Activated naive CD4-positive, alpha-beta T cell treated with anti-CD3 and anti-CD28 coated beads, Interleukin-2, amount 50 U/mL, for 24 hours (primary cell): Measurements from ENCODE around the gene EIF2D.
A peak's percentile ranks its signal among the peaks of the same experiment; 100 is the strongest.

Experiments
- H3K27ac Mint-ChIP-seq: one replicate; pipeline ENCODE4 v1.8.0; 2021; ENCODE audit warnings: mild to moderate bottlenecking, mixed read lengths
- H3K27me3 Mint-ChIP-seq: one replicate; pipeline ENCODE4 v1.8.0; 2021; ENCODE audit warnings: mixed read lengths
- H3K36me3 Mint-ChIP-seq: one replicate; pipeline ENCODE4 v1.8.0; 2021; ENCODE audit warnings: mixed read lengths
- H3K4me1 Mint-ChIP-seq: one replicate; pipeline ENCODE4 v1.8.0; 2021; ENCODE audit warnings: mixed read lengths
- H3K4me3 Mint-ChIP-seq: one replicate; pipeline ENCODE4 v1.8.0; 2021; ENCODE audit warnings: mild to moderate bottlenecking, mixed read lengths
- H3K9me3 Mint-ChIP-seq: one replicate; pipeline ENCODE4 v1.8.0; 2021; ENCODE audit warnings: mixed read lengths

The EIF2D gene

GRCh38 chr1:206612129-206612876, at the start of gene EIF2D:
Gene EIF2D (minus strand): TSS chr1:206612465. CDS start chr1:206612342, 123 bp downstream.
- Mint-ChIP-seq H3K27me3 (no peaks in the 10 kb centered on the region), H3K36me3 (peaks cover 9% of the 10 kb centered on the region), H3K27ac (peak within 1 kb of the TSS; percentile 91), H3K9me3 (no peaks in the 10 kb centered on the region), H3K4me1 (peaks cover 36% of the 10 kb centered on the region), H3K4me3 (peak within 1 kb of the TSS; percentile 94)

GRCh38 chr1:206661161-206661820, 49.0 kb upstream of the EIF2D start:
- Mint-ChIP-seq H3K4me1 (peaks cover 18% of the 10 kb centered on the region), H3K9me3 (no peaks in the 10 kb centered on the region), H3K27me3 (peaks cover 21% of the 10 kb centered on the region), H3K36me3 (no peaks in the 10 kb centered on the region), H3K27ac (no peak overlapping the region), H3K4me3 (no peak overlapping the region)

GRCh38 chr1:206660136-206660535, 47.9 kb upstream of the EIF2D start:
- Mint-ChIP-seq H3K9me3 (no peaks in the 10 kb centered on the region), H3K4me1 (peaks cover 18% of the 10 kb centered on the region), H3K36me3 (no peaks in the 10 kb centered on the region), H3K4me3 (no peak overlapping the region), H3K27ac (no peak overlapping the region), H3K27me3 (peaks cover 21% of the 10 kb centered on the region)

- no peaks in the 10 kb centered on the region for H3K36me3 Mint-ChIP-seq
- H3K27ac Mint-ChIP-seq: no peak overlapping the region
- H3K4me3 Mint-ChIP-seq: no peak overlapping the region
- peaks cover 14% of the 10 kb centered on the region for H3K4me1 Mint-ChIP-seq
- peaks cover 17% of the 10 kb centered on the region for H3K27me3 Mint-ChIP-seq
- H3K9me3 Mint-ChIP-seq: no peaks in the 10 kb centered on the region
Measured at GRCh38 chr1:206658981-206659273, 46.7 kb upstream of the EIF2D start.

DNA sequence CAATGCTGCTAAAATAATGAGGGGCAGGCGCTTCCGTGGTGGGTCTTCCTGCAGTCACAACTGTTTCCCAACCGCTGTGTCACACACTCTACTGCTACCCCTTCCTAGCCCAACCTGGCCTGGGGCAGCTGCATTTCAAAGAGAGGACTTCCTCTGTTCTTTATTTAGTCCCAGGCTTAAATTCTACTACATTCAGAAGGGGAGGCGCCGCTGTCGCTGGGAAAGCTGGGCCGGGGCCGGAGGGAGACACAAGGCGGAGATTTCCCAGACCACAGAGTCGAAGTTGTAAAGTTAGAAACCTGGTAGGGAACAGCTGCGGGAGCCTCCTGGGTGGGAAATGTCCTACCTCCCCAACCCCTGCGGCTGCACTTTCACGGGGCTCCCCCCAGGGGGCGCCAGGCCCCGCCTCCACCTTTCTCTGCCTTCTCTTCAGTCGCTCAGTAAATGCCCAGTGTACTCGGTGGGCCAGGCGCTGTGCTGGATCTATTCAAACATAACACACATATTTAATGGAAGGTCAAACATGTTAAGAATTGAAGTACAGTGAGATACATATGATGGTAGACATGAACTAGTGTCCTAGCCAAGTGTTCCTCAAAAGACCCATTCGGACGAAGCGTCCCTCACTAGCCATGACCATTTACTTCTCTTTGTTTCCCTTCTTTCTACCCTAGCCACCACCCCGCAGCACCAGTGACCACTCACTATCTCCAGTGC, 46.2 kb upstream of the EIF2D start:
- no peak overlapping the region for H3K4me3 Mint-ChIP-seq
- H3K27ac Mint-ChIP-seq: no peak overlapping the region

GRCh38 chr1:206657751-206658150, 45.5 kb upstream of the EIF2D start:
- H3K4me1 Mint-ChIP-seq: peaks cover 12% of the 10 kb centered on the region
- peaks cover 13% of the 10 kb centered on the region for H3K27me3 Mint-ChIP-seq
- H3K9me3 Mint-ChIP-seq: no peaks in the 10 kb centered on the region
- no peaks in the 10 kb centered on the region for H3K36me3 Mint-ChIP-seq
- no peak overlapping the region for H3K4me3 Mint-ChIP-seq
- no peak overlapping the region for H3K27ac Mint-ChIP-seq

More for the DNA sequence above, 46.2 kb upstream of the EIF2D start:
- Mint-ChIP-seq H3K36me3 (no peaks in the 10 kb centered on the region), H3K9me3 (no peaks in the 10 kb centered on the region), H3K27me3 (peaks cover 17% of the 10 kb centered on the region), H3K4me1 (peaks cover 14% of the 10 kb centered on the region)

- H3K4me1 Mint-ChIP-seq: peaks cover 8% of the 10 kb centered on the region
- no peaks in the 10 kb centered on the region for H3K36me3 Mint-ChIP-seq
- peak overlapping the region; percentile 8 for H3K4me3 Mint-ChIP-seq
- no peaks in the 10 kb centered on the region for H3K9me3 Mint-ChIP-seq
- no peak overlapping the region for H3K27ac Mint-ChIP-seq
- H3K27me3 Mint-ChIP-seq: peaks cover 10% of the 10 kb centered on the region
Measured at GRCh38 chr1:206656936-206657335, 44.7 kb upstream of the EIF2D start.

DNA sequence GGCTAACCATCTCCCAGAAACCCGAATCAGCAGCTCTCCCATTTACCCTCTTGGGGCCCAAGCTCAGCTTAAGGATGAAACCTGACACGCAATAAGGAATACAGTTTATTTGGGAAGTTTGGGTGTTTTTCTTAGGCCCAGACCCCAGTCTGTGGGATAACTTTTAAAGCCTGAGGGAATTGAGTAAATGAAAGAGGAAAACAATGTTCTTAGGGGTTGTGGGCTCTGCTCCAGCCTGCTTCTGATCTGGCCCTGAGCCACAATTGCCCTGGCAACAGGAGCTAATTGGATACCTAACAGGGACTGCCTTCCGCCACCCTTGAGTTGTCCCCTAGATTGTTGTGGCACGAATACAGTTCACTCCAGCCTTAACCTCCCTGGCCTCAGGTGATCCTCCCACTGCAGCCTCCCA, 43.2 kb upstream of the EIF2D start:
- Mint-ChIP-seq H3K27ac (no peak overlapping the region), H3K4me3 (no peak overlapping the region), H3K27me3 (peaks cover 10% of the 10 kb centered on the region), H3K36me3 (no peaks in the 10 kb centered on the region), H3K4me1 (peaks cover 8% of the 10 kb centered on the region), H3K9me3 (no peaks in the 10 kb centered on the region)

DNA sequence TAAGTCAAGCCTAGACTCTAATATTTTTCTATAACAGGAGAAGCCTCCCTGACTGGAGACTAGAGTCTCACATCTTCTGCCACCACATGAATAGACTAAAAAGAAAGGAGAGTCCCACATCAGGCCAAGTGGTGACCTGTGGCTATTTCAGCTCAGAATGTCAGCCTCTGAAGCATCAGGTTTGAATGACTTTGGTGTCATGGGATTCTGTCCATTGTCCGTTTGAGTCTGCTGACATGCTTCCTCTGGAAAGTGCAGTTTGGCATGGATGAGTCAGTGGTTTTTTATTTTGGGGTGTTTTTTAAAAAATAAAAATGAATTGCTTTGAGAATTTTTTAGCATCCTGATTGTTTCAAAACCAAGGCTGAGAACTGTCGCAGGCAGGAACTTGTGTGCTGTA, 42.6 kb upstream of the EIF2D start:
- no peak overlapping the region for H3K4me3 Mint-ChIP-seq
- H3K9me3 Mint-ChIP-seq: no peaks in the 10 kb centered on the region
- H3K36me3 Mint-ChIP-seq: no peaks in the 10 kb centered on the region
- H3K27ac Mint-ChIP-seq: no peak overlapping the region
- peaks cover 10% of the 10 kb centered on the region for H3K27me3 Mint-ChIP-seq
- H3K4me1 Mint-ChIP-seq: peaks cover 8% of the 10 kb centered on the region

- H3K4me3 Mint-ChIP-seq: no peak overlapping the region
- H3K27ac Mint-ChIP-seq: no peak overlapping the region
- peaks cover 8% of the 10 kb centered on the region for H3K4me1 Mint-ChIP-seq
- H3K36me3 Mint-ChIP-seq: no peaks in the 10 kb centered on the region
- H3K27me3 Mint-ChIP-seq: peaks cover 10% of the 10 kb centered on the region
- H3K9me3 Mint-ChIP-seq: no peaks in the 10 kb centered on the region
Measured at GRCh38 chr1:206653715-206654459, 41.6 kb upstream of the EIF2D start.

- H3K27me3 Mint-ChIP-seq: peaks cover 2% of the 10 kb centered on the region
- no peaks in the 10 kb centered on the region for H3K4me1 Mint-ChIP-seq
- H3K9me3 Mint-ChIP-seq: no peaks in the 10 kb centered on the region
- H3K27ac Mint-ChIP-seq: no peak overlapping the region
- no peak overlapping the region for H3K4me3 Mint-ChIP-seq
- H3K36me3 Mint-ChIP-seq: no peaks in the 10 kb centered on the region
Measured at GRCh38 chr1:206651958-206652890, 40.0 kb upstream of the EIF2D start.

- no peaks in the 10 kb centered on the region for H3K36me3 Mint-ChIP-seq
Measured at GRCh38 chr1:206651014-206651413, 38.7 kb upstream of the EIF2D start.

DNA sequence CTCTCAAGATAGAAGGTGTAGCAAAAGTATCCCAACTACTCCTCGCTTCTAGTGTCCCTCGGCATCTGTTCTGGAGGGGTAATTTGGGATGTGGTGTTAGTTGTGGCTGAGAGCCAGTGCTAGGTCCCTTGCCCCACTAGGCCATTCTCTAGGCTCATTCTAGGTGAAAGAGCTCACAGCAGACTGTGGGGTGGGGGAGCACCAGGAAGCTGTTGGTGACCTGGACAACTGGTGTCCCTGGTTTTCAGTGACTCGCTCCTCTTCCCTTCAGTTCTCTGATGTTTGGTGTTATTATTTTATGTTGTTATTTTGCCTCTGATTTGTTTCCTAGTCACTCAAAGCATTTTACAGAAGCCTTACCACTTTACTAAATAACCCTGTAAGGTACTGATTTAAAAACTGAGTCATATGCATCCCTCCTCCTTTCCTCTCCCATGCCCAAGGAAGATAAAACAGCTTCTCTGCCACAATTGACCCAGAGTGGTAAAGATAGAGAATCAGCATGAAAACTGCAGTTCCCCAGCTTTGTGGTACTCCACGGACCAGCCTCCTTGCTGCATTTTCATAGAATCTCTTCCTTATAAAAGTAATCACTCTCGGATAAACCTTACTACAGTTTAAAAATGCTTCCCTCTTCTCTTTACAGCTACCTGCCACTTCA, 37.1 kb upstream of the EIF2D start:
- no peaks in the 10 kb centered on the region for H3K9me3 Mint-ChIP-seq
- H3K4me3 Mint-ChIP-seq: no peak overlapping the region
- no peak overlapping the region for H3K27ac Mint-ChIP-seq
- H3K27me3 Mint-ChIP-seq: no peaks in the 10 kb centered on the region
- no peaks in the 10 kb centered on the region for H3K36me3 Mint-ChIP-seq
- no peaks in the 10 kb centered on the region for H3K4me1 Mint-ChIP-seq

More at GRCh38 chr1:206651014-206651413, 38.7 kb upstream of the EIF2D start:
- Mint-ChIP-seq H3K4me1 (no peaks in the 10 kb centered on the region), H3K4me3 (no peak overlapping the region), H3K27me3 (no peaks in the 10 kb centered on the region), H3K9me3 (no peaks in the 10 kb centered on the region), H3K27ac (no peak overlapping the region)

DNA sequence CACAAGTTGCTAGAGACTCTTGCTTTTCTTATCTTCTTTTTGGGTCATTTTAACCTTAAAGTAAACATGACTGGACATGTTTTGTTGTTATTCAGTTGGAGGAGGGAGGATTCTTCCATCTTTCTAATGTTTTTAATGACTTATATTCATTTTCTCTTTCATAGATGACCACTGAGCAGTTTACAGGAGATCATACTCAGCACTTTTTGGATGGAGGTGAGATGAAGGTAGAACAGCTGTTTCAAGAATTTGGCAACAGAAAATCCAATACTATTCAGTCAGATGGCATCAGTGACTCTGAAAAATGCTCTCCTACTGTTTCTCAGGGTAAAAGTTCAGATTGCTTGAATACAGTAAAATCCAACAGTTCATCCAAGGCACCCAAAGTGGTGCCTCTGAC, 35.0 kb upstream of the EIF2D start:
- Mint-ChIP-seq H3K4me1 (no peaks in the 10 kb centered on the region), H3K9me3 (no peaks in the 10 kb centered on the region), H3K4me3 (no peak overlapping the region), H3K27me3 (no peaks in the 10 kb centered on the region), H3K27ac (no peak overlapping the region), H3K36me3 (no peaks in the 10 kb centered on the region)
